HG02973 (cell line): ENCODE measurements around the gene CDK9.
"Not testable (repeated sequence)": the region's sequence is repeated elsewhere in the genome, so short reads cannot be mapped to it uniquely, and the experiment has no call there.

Experiments
- ATAC-seq: cut with Tn5 transposase; IDR thresholded peaks from one replicate; pipeline ENCODE4 v1.9.1; 2021; ENCODE audit warnings: moderate library complexity; ENCODE audit not compliant: unreplicated experiment

The CDK9 gene

DNA sequence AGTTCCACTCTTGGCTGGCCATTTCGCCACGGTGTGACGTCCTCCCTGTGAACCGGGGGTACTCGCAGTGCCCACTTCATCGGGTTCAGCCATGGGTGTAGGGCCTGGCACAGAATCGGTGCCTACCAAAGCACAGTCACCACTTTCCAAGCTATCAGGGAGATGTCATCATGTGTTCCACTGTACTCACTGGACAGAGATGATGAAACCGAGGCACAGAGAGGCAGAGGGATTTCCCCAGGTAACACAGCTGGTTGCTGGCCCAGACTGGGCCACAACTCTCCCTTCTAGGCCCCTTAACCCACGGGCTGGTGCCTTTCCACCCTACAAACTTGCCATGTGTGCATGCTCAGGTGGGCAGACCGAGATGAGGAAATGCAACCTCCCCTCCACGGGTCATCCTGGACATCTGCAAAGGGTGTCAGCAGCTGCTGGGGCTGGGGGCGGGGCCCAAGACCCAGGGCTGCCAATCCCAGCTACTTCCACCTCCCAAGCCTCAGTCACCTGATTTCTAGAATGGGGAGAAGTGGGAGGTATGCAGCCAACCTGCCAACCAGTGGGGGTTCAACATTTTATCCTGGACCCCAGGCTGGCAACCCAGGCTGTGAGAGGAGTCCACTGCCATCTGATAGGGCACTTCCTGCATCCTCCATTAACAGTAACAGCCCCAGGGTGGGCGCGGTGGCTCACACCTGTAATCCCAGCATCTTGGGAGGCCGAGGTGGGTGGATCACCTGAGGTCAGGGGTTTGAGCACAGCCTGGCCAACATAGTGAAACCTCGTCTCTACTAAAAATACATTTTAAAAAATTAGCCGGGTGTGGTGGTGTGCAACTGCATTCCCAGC is 6.5 kb upstream of the CDK9 start:
- peak; percentile 38 for ATAC-seq

DNA sequence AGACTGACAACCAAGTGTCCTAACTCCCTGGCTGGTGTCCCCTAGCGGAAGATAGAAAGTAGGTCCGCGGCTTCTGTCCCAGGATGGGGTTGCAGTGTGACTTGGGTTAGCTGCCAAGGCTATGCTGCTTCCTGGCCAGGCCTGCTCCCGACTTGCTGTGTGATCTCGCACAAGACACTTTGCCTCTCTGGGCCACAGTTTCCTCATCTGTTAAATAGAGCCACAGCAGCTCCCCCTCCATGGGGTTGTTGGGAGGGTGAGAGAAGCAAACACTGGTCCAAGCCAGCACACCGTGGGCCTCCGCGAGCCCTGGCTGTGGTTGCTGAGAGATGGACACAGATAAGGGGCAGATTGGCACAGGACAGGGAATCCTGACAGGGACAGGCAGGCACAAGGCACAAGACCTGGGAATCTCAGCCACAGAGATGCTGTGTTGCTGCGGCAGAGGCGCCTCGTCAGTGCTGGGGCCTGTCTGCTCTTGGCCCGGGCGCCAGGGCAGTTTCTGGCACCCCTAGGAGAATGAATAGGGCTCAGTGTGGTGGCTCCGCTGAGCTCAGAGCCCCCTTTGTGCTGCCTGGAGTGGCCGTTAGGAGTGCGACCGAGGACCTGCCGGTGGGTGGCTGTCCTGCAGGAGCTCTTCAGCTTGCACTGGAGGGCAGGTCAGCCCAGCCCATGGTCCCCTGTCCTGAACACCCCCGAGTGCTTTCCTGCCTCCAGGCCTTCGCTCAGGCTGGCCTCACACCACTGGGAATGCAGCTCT is 5.5 kb upstream of the CDK9 start:
- ATAC-seq, result no peak

DNA sequence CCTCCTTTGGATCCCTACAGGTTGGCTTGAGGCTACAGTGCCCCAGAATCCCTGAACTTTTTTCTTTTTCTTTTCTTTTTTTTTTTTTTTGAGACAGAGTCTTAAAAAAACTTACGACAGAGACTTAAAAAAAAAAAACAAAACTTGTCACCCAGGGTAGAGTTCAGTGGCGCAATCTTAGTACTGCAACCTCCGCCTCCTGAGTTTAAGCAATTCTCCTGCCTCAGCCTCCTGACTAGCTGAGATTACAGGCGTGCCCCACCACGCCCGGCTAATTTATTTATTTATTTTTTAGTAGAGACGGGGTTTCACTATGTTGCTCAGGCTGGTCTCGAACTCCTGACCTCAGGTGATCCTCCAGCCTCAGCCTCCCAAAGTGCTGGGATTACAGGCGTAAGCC is 4.9 kb upstream of the CDK9 start:
- ATAC-seq, result not testable (repeated sequence)

DNA sequence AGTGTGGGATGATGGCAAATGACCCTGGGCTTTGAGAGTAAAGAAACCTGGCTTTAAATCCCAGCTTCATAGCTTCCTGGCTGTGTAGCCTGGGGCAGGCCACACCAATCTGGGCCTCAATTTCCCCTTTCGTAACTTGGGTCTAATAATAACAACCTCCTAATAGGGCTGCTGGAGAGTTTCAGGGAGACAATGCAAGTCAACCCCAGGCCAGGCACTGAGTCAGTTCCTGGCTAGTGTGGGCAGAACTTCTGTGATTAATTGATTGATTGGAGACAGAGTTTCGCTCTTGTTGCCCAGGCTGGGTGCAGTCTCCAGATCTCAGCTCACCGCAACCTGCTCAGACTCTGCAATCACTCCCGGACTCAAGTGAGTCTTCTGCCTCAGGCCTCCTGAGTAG is 4.0 kb upstream of the CDK9 start:
- no peak for ATAC-seq

DNA sequence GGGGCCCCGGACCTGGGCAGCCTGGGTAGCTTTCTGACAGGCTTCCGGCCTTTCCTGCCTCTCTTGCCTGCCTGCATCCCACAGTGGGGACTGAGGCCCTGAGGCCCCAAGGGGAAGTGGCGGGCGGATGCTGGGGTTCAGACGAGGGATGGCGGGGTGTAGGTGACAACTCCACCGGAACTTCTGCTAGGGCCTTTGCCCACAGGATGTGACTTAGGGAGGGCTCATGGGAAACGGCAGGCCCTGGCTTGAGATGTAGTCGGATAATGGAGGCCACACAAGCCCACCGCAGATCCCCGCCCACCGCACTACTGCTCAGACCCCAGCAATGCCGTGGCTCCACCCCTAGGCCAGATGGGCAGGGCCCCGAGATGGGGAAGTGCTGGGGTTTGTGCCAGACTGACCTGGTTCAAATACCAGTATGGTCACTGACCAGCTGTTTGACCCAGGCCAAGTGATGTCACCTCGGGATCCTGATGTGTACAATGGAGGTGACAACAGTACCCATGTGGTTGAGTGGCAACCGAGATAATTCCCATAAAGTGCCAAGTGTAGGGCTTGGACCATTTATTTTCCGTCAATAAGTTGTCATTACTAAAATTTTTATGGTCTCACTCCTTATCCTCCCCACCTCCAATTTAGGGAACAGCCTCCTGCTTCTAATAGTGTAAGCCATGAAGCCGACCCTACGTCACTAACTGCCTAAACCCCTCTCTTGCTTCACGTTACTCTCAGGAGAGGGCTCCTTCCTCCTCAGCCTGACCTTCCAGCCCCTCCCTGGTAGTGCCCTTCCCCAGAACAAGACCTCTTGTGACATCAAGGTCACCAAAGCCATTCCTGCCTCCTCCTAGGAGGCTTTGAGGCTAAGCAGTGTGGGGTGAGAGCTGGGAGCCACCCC is 2.5 kb upstream of the CDK9 start:
- no peak for ATAC-seq

DNA sequence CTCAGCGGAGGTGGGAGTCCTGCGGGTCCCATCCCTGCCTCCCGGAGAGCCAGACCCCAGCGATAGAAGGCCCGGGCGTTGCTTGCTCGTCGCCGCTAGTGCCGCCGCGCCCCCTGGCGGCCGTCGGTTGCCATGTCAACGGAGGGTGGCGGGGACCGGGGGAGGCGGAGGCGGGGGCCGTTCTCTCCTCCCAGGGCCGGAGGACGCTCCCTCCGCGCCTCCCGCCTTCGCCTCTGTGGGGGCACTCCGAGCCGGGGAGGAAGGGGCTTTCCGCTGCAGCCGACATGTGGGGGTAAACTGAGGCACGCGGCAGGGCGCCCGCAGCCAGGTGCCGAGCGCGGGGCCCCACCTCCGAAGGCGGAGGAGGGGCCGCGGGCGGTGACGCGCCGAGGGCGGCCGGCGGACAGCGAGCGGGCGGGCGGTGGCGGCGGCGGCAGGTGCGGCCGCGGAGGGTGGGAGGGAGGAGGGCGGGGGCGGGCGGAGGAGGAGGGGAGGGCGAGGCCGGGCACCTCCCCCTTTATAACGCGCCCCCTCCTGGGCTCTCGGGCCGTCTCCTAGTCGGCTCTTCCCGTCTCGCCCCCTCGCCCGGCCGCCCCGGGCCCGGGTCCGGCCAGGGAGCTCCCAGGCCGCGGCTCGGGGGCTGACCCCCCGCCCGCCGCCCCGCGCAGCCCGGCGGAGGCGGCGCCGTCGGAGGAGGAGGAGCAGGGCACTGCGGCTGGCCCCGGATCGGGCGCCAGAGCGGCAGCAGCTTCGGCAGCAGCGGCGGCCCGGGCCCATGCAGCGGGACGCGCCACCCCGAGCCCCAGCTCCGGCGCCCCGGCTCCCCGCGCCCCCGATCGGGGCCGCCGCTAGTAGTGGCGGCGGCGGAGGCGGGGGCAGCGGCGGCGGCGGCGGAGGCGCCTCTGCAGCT is 556 bp upstream of the CDK9 start:
- ATAC-seq, result peak; percentile 46

DNA sequence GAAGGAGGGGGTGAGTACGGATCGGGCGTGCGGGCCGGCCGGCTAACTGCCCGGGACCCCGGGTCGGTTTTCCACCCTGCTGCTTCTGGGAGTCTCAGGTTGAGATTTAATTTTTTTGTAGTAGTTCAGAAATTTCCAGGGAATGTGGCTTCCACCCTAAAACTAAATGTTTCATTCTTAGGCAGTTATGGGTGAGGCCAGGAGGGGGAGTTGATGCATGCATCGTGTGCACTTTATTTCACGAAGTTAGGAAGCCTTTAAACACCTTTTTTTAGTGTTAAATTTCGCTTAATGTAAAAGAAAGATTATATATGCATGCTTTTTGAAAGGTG is 905 bp downstream of the CDK9 start:
- no peak for ATAC-seq

GRCh38 chr9:127788337-127789011 is 2.6 kb downstream of the CDK9 start:
- ATAC-seq, result no peak

DNA sequence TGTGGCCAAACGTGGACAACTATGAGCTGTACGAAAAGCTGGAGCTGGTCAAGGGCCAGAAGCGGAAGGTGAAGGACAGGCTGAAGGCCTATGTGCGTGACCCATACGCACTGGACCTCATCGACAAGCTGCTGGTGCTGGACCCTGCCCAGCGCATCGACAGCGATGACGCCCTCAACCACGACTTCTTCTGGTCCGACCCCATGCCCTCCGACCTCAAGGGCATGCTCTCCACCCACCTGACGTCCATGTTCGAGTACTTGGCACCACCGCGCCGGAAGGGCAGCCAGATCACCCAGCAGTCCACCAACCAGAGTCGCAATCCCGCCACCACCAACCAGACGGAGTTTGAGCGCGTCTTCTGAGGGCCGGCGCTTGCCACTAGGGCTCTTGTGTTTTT is 3.3 kb downstream of the CDK9 start:
- ATAC-seq, result no peak

- no peak for ATAC-seq
These were observed 4.4 kb downstream of the CDK9 start for GRCh38 chr9:127790094-127790855.

DNA sequence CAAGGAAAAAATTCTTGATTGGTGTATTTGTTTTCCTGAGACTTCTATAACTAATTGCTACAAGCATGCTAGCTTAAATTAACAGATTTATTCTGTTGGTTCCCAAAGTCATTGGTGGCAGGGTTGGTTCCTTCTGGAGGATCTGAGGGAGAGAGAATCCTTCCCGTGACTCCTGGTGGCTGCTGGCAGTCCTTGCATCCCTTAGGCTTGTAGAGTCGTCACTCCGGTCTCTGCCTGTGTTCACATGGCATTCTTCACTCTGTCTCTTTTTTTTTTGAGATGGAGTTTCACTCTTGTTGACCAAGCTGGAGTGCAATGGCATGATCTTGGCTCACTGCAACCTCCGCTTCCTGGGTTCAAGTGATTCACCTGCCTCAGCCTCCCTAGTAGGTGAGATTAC is 5.3 kb downstream of the CDK9 start:
- no peak for ATAC-seq

DNA sequence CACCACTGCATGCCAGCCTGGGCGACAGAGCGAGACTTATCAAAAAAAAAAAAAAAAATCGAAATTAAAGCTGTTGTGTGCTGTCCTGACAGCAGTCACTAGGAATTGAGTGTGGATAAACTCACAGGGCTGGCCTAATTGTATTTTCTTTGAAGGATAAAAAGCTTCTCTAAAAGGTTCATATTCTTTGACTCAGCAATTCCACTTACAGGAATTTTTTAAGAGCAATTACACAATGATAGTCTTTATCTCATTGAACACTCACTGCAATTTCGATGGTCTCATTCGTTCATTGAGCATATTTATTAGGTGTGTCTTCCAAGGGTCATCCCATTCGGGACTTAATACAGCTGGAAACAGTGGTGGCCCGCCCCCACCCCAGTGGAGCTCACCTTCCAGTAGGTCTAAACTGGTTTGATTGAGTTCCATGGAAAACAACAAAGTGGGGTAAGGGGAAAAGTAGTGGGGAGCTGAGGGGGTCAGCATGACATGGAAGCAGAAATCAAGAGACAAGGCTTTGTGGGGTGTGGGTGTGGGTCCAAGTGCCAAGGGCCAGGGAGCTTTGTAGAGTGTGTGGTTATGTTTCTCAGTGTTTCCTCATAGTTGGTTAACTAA is 6.7 kb downstream of the CDK9 start:
- no peak for ATAC-seq

- ATAC-seq, result no peak
These were observed 7.4 kb downstream of the CDK9 start for GRCh38 chr9:127793093-127793708.

- ATAC-seq, result no peak
These were observed 8.4 kb downstream of the CDK9 start for GRCh38 chr9:127794001-127794791.

- ATAC-seq, result no peak
These were observed 10.5 kb downstream of the CDK9 start for GRCh38 chr9:127796225-127796813.

DNA sequence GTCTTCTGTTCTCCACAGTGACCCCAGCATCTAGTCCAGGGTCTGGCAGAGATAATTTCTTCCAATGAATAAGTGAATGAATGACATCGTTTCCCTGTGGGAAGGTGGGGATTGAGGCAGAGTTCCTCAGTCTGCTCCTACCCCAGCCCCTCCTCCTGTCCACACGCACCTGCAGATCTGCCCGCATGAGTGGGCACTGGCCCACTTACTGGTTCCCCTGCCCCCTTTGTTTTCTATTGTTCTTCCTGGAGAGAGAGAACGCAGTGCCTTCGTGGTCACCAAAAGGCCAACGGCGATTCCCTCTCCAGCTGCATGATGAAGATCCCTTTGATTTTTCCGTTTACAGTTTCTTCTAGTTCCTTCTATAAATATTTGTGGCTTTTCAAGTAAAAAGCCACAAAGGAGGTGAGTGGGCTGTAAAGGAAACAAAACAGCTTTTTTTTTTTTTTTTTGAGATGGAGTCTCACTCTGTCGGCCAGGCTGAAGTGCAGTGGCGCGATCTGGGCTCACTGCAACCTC is 11.1 kb downstream of the CDK9 start:
- no peak for ATAC-seq
